ENCODE measurements around the gene THRA.

The THRA gene

DNA sequence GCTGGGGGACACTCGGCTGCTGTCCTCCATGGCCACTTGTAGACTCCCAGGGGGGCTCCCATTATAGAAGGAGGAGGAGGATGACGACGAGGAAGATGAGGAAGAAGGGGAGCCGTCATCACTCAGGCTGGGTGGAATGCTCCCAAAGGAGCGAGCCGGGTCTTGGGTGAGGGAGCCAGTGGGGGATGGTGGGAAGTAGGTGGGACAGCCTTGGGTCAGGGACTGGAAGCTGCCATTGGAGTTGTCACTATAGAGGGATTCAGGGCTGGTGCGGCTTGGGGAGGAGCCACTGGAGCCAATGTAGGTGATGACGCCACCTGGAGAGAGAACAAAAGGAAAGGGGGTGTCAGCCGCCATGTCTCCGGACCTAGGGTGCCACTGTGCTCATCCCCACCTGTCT is 34.3 kb downstream of the THRA start:
- no peak for DNase-seq (ENCODE audit: low read depth)
- no peak overlapping the region for H3K4me3 ChIP-seq (ENCODE audit: low read depth, low read length)
- TF ChIP-seq, protein P1, sequence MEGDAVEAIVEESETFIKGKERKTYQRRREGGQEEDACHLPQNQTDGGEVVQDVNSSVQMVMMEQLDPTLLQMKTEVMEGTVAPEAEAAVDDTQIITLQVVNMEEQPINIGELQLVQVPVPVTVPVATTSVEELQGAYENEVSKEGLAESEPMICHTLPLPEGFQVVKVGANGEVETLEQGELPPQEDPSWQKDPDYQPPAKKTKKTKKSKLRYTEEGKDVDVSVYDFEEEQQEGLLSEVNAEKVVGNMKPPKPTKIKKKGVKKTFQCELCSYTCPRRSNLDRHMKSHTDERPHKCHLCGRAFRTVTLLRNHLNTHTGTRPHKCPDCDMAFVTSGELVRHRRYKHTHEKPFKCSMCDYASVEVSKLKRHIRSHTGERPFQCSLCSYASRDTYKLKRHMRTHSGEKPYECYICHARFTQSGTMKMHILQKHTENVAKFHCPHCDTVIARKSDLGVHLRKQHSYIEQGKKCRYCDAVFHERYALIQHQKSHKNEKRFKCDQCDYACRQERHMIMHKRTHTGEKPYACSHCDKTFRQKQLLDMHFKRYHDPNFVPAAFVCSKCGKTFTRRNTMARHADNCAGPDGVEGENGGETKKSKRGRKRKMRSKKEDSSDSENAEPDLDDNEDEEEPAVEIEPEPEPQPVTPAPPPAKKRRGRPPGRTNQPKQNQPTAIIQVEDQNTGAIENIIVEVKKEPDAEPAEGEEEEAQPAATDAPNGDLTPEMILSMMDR (IDR thresholded peaks at IDR 0.05; ENCODE audit: control insufficient read depth, extremely low read depth, insufficient read depth), result no peak

DNA sequence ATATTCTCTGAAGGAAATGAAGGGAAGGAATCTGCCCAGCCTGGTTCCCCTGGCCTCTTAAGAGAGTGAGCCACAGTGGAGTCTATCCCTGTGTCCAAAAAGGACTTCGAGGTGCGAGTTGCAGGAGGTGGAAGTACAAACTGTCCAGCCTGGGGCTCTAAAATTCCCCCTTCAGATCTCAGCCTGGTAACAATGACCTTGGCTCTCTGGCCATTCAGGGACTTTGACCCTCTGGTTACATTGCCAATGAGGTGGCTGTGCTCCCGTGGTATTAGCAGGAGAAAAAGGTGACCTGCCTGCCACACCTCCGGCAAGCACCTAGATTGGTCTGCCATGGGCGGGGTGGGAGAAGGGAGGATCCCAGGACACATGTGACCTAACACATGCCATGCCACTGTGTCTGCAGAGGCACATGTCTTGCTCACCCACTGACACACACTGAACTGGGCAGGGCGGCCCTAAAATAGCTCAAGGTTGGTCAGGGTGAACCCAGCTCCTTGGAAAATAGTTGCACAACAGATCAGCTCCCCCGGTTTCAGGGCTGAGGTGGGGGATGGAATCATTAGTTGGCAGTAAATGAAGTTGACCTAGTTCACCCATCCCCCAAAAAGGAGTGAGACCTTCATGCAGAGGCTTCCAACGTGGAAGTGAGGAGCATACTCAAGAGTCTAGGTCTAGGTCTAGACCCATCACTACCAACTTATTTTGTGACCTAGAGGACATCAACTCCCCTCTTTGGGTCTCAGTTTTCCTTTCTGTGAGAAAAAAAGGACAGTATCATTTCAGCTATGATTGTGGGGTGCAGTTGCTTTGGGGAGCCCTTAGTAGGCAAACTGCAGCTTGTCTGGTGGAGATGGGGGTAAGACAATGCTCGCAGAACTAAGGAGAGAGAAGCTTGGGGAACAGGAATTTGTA is 35.4 kb downstream of the THRA start:
- H3K4me3 ChIP-seq (ENCODE audit: low read depth, low read length), result peak overlapping the region; percentile 28
- DNase-seq (ENCODE audit: low read depth), result no peak
- TF ChIP-seq, protein P1 (IDR thresholded peaks at IDR 0.05; ENCODE audit: control insufficient read depth, extremely low read depth, insufficient read depth), result no peak

DNA sequence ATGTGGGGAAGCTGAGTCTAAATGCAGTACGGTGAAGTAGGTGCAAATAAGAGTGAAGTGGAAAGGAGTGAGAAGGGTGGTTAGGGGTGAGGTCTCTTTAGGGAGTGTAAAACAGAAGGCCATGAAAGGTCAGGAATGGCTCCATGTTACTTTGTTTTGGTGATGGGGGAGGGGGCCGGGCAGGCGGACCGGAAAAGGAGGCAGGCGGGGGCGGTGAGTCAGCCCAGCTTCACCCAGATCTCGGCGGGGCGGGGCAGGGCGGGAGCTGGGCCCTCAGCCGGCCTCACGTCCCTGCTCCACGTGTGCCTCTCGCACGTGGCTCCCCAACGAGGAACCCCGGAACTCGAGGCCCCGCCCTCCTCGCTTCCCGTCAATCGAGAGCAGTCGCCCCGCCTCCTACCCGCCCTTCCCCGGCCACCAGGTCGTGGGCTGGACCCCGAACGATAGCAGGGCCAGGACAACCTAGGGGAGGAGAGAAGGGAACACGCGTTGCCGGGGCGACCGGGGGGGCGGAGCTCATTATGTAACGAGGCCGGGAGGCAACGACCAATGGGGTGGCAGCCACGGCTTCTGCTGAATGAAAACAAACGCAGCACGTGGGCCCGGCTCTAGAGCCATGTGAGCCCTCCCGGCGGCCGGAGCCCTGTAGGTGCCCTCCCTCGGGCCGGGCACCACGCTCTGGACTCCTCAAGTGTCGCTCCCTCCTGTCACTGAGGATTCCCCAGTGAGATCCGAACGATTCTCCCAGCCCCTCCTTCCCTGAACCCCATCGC is 36.3 kb downstream of the THRA start:
- DNase-seq (ENCODE audit: low read depth), result peak; percentile 95
- peak overlapping the region; percentile 81 for H3K4me3 ChIP-seq (ENCODE audit: low read depth, low read length)
- TF ChIP-seq, protein P1 (IDR thresholded peaks at IDR 0.05; ENCODE audit: control insufficient read depth, extremely low read depth, insufficient read depth), result no peak

DNA sequence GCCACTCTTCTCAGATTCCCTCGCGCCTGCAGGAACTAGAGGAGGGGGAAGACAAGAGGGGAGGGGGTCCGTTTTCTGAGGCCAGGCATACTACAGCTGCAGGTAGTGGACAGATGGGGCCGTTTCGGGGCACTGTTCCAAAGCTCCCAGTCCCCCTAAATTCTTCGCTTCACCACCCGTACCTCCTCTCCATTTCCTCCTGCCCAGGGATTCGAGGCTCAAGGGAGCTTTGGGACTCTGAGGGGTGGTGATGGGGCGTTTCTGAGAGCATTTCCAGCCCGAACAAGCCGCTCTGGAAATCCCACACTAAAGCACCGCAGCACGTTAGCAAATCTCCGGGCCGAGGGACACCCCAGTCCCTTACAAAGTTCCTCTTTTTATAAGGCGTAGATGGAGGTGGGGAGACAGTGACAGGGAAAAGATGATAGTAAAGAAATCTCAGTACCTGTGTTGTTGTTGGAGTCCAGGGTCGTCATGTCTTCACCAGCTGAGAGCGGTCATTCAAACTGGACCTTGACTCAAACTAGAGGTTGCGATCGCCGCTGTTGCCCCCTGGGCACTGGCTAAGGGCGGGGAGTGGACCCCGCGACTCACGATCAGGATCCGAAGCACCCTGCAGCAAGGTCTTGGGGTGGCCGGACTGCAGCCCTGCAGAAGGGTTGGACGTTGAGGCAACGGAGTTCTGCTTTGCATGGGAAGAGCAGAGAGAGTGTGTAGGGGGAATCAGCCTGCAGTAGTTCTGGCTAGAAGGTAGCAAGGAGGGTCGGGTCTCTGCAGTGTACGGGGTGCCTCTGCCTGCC is 37.1 kb downstream of the THRA start:
- no peak for DNase-seq (ENCODE audit: low read depth)
- TF ChIP-seq, protein P1 (IDR thresholded peaks at IDR 0.05; ENCODE audit: control insufficient read depth, extremely low read depth, insufficient read depth), result no peak
- peak overlapping the region; percentile 81 for H3K4me3 ChIP-seq (ENCODE audit: low read depth, low read length)

GRCh38 chr17:40100419-40100668 is 37.6 kb downstream of the THRA start, which contains the start of gene NR1D1:
Gene NR1D1 (minus strand): TSS chr17:40100589. CDS start chr17:40100094, 495 bp downstream.
- TF ChIP-seq, protein P1 (IDR thresholded peaks at IDR 0.05; ENCODE audit: control insufficient read depth, extremely low read depth, insufficient read depth), result no peak
- no peak for DNase-seq (ENCODE audit: low read depth)

DNA sequence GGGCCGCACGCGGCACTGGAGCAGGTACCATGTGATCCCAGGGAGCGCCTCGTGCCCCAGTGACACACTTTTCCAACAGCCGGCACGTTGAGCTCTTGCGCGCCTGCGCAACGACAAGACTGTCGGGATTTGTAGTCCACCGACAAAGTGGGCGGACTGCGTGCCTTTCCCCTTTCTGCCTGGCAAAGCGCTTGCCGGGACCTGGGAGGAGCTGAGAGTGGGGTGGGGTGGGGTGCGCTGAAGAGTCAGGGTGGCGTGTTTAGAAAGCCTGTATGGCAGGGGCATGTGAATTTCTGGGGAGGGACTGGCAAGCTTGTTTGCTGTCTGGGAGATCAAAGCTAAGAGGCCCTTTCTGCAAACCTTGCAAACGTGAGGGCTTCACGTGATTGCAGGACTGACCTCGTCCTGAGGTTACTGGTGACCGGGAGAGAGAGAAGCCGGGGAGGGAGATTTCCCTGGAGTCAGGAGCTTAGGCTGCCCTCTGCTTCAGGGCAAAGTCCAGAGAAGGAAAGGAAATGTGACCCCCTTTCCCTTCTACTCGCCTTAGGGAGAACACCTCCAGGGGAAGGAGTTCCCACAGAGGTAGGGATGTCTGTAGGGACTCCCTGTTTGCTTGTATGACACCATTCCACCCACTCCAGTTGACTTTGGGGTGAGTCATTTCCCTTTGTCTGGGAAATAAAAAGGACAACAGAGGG is 38.1 kb downstream of the THRA start:
- H3K4me3 ChIP-seq (ENCODE audit: low read depth, low read length), result peak overlapping the region; percentile 81
- peak; percentile 96 for DNase-seq (ENCODE audit: low read depth)
- TF ChIP-seq, protein P1 (IDR thresholded peaks at IDR 0.05; ENCODE audit: control insufficient read depth, extremely low read depth, insufficient read depth), result no peak

More at GRCh38 chr17:40100419-40100668, 37.6 kb downstream of the THRA start, which contains the start of gene NR1D1:
- H3K4me3 ChIP-seq (ENCODE audit: low read depth, low read length), result peak within 1 kb of the TSS; percentile 81

All from LNCaP clone FGC (cell line).